Measurements from ENCODE around the gene REM2. TPM values are rescaled to one million over a fixed set of nuclear protein-coding genes. Genes with fewer than 3 reads are reported as not detected.

Gene REM2
- total RNA-seq, 1 donor from 2014 or later, result 0.41 TPM

DNA sequence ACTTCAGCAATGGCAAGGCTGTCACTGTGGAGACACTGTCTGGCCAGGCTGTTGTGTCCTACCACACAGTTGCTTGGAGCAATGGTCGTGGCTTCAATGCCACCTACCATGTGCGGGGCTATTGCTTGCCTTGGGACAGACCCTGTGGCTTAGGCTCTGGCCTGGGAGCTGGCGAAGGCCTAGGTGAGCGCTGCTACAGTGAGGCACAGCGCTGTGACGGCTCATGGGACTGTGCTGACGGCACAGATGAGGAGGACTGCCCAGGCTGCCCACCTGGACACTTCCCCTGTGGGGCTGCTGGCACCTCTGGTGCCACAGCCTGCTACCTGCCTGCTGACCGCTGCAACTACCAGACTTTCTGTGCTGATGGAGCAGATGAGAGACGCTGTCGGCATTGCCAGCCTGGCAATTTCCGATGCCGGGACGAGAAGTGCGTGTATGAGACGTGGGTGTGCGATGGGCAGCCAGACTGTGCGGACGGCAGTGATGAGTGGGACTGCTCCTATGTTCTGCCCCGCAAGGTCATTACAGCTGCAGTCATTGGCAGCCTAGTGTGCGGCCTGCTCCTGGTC lies 7.2 kb upstream of the REM2 start:
- Histone ChIP-seq H3K27me3 (no peaks in the 10 kb centered on the region), H3K4me1 (peaks cover 16% of the 10 kb centered on the region), H3K36me3 (peaks cover 68% of the 10 kb centered on the region), H3K27ac (no peak overlapping the region), H3K9me3 (no peaks in the 10 kb centered on the region), H3K4me3 (no peak overlapping the region)
- intact Hi-C loops (cut with DNase I), result no loop called here
- ATAC-seq (no peak), DNase-seq (no peak)
- TF ChIP-seq CTCF (IDR thresholded peaks at IDR 0.05), result no peak

- Histone ChIP-seq H3K9me3 (no peaks in the 10 kb centered on the region), H3K27ac (no peak overlapping the region), H3K36me3 (peaks cover 68% of the 10 kb centered on the region), H3K4me1 (peaks cover 14% of the 10 kb centered on the region), H3K27me3 (no peaks in the 10 kb centered on the region), H3K4me3 (no peak overlapping the region)
- ATAC-seq (no peak), DNase-seq (no peak)
- intact Hi-C loops (cut with DNase I), result no loop called here
- TF ChIP-seq CTCF (IDR thresholded peaks at IDR 0.05), result no peak
These were observed 6.0 kb upstream of the REM2 start for GRCh38 chr14:22877000-22877501.

DNA sequence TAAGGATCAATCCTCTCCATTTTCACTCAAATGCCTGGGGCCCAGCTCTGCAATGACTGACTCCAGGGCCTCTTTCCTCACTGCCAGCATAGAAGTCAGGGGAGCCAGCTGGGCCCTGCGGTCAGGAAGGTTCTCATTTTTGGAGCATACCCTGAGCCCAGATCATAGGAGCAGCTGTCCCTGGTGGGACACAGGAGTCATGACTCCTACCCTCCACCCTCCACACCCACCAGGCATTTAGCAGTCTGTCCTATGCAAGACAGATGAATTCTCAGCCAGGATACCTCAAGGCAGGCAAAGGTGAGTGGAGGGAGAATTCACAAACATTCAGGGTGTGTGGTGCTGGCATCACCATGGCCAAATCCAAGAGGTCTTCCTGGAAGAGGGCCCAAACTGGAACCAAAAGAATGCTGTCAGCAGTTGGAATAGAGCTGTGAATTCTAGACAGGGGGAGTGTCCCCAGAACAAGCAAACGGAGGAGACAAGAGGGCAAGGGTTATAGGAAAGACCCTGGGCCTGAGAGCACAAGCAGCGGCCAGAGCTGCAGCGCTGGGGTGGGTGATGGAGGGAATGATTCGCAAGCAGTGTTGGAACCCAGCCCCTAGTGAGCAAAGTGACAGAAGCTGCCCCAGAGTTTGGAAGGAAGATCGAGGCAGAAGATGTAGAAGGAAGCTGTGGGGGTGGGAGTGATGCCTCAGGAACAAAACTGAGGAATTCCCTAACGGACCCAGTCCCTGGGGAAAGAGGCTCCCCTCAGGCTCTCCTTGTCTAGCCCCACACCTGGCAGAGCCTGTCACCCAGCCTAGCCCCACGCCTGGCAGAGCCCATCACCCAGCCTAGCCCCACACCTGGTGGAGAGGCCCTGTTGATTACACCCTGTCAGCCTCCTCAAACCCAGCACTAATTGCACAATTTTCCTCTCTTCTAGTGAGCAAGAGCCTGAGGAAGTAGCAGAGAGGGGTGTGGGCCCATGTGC lies 4.5 kb upstream of the REM2 start:
- intact Hi-C loops (cut with DNase I), result no loop called here
- Histone ChIP-seq H3K4me1 (peaks cover 5% of the 10 kb centered on the region), H3K27me3 (no peaks in the 10 kb centered on the region), H3K36me3 (peaks cover 62% of the 10 kb centered on the region), H3K9me3 (no peaks in the 10 kb centered on the region), H3K4me3 (no peak overlapping the region), H3K27ac (no peak overlapping the region)
- no peak for DNase-seq
- ATAC-seq, result no peak
- TF ChIP-seq CTCF (IDR thresholded peaks at IDR 0.05), result no peak

DNA sequence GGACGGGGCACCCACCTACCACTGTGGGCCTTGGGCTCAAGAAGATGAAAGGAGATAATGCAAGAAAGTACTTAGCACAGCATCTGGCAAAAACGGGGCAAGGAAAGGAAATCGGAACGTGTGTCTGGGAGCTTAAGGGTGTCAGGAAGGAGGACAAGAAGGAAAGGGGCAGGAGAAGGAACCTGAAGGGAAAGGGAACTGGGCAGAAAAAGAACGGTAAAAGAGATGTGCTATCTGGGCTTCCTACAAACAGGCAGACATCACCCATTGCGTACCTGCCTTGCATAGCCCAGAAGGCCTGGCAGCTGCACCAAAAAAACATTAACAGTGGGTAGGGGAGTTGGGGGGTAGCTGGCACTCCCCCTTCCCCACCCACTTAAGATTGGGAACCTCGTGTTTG lies 958 bp upstream of the REM2 start:
- H3K9me3 ChIP-seq, result no peaks in the 10 kb centered on the region
- TF ChIP-seq CTCF (IDR thresholded peaks at IDR 0.05), result no peak
- no peak overlapping the region for H3K4me3 ChIP-seq
- no peaks in the 10 kb centered on the region for H3K27me3 ChIP-seq
- intact Hi-C loops (cut with DNase I), result no loop called here
- H3K36me3 ChIP-seq, result peaks cover 27% of the 10 kb centered on the region
- DNase-seq, result no peak
- no peak for ATAC-seq
- H3K27ac ChIP-seq, result no peak overlapping the region
- no peaks in the 10 kb centered on the region for H3K4me1 ChIP-seq

DNA sequence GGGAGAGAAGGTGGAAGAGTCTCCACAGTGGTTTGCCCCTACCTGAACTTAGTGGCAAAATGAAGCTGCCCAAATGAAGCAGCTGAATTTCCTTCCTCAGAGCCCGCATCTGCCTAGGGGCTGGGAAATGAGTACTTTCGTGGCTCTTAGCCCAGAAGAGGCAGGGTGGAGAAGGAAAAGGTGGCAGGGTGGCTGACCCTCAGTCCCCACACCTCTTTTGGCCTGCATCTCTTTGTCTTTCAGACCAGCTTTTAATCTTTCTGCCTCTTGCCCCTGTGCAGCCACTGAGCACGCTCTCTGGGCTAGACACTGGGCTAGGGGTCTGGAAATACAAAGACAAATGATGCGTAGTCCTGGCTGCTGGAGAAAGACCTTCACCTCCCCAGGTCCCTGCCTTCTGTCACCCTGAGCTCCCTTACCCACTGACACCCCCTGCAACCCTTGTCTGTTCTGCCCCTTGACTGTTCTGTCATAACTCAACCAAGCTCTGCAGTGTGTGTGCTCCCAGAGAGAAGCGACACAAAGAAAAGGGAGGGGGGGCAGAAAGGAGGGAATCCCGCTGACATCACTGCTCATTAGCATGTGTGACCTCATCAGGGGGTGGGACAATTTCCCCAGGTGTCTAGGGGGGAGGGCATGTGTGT lies 371 bp upstream of the REM2 start:
- H3K27ac ChIP-seq, result no peak overlapping the region
- no peak for TF ChIP-seq CTCF (IDR thresholded peaks at IDR 0.05)
- DNase-seq (no peak), ATAC-seq (peak; percentile 27)
- H3K4me1 ChIP-seq, result peaks cover 3% of the 10 kb centered on the region
- no peak overlapping the region for H3K4me3 ChIP-seq
- intact Hi-C loops (cut with DNase I), result no loop called here
- no peaks in the 10 kb centered on the region for H3K9me3 ChIP-seq
- peaks cover 21% of the 10 kb centered on the region for H3K36me3 ChIP-seq
- H3K27me3 ChIP-seq, result no peaks in the 10 kb centered on the region
